HG03159 (cell line): ENCODE data around the gene CHCHD10.

Source experiments
- ATAC-seq: cut with Tn5 transposase; IDR thresholded peaks from one replicate; pipeline ENCODE4 v1.9.1; 2021; ENCODE audit warnings: mild to moderate bottlenecking, moderate library complexity; ENCODE audit not compliant: unreplicated experiment

The CHCHD10 gene

GRCh38 chr22:23773483-23774113, 5.8 kb upstream of the CHCHD10 start:
- no peak for ATAC-seq

GRCh38 chr22:23772649-23773473, 5.1 kb upstream of the CHCHD10 start, which contains the start of gene MMP11:
Gene MMP11, plus strand, starts transcription at chr22:23772849. Its CDS starts 22 bp downstream, at chr22:23772871.
- no peak for ATAC-seq

- no peak for ATAC-seq
These were observed 4.5 kb upstream of the CHCHD10 start for GRCh38 chr22:23772315-23772648.

- no peak for ATAC-seq
These were observed 1.7 kb upstream of the CHCHD10 start for GRCh38 chr22:23769321-23769965.

GRCh38 chr22:23767303-23767672, 484 bp downstream of the CHCHD10 start:
- ATAC-seq = no peak

GRCh38 chr22:23764899-23765881, 2.6 kb downstream of the CHCHD10 start:
- ATAC-seq = no peak

GRCh38 chr22:23763954-23764353, 3.8 kb downstream of the CHCHD10 start:
- ATAC-seq = no peak

GRCh38 chr22:23763579-23763945, 4.2 kb downstream of the CHCHD10 start:
- no peak for ATAC-seq

GRCh38 chr22:23762842-23763578, 4.8 kb downstream of the CHCHD10 start, which contains the start of gene C22orf15:
Gene C22orf15, plus strand, starts transcription at chr22:23762990. Its CDS starts 317 bp downstream, at chr22:23763307.
- no peak for ATAC-seq

- no peak for ATAC-seq
These were observed 7.7 kb downstream of the CHCHD10 start for GRCh38 chr22:23760056-23760455.

GRCh38 chr22:23759566-23759965, 8.2 kb downstream of the CHCHD10 start:
- ATAC-seq = no peak

GRCh38 chr22:23756891-23757290, 10.9 kb downstream of the CHCHD10 start:
- ATAC-seq = no peak

- no peak for ATAC-seq
These were observed 12.1 kb downstream of the CHCHD10 start for GRCh38 chr22:23755711-23756110.

- ATAC-seq = no peak
These were observed 12.7 kb downstream of the CHCHD10 start for GRCh38 chr22:23754980-23755636.

GRCh38 chr22:23754220-23754919, 13.4 kb downstream of the CHCHD10 start, which contains the start of gene VPREB3:
Gene VPREB3, minus strand, starts transcription at chr22:23754425. Its CDS starts 62 bp downstream, at chr22:23754363.
- no peak for ATAC-seq

GRCh38 chr22:23753385-23753784, 14.4 kb downstream of the CHCHD10 start:
- ATAC-seq = no peak

GRCh38 chr22:23752750-23753149, 15.0 kb downstream of the CHCHD10 start:
- ATAC-seq = peak; percentile 21

- peak; percentile 36 for ATAC-seq
These were observed 15.6 kb downstream of the CHCHD10 start for GRCh38 chr22:23752090-23752691.
